Ascending aorta (tissue), 2 donors: ENCODE data around the gene KRTAP5-10. TPM values are rescaled to one million over a fixed set of nuclear protein-coding genes. Genes with fewer than 3 reads are reported as not detected.
"Not testable (repeated sequence)": the region's sequence is repeated elsewhere in the genome, so short reads cannot be mapped to it uniquely, and the experiment has no call there.

Source experiments
- DNase-seq, 2 donors: peaks; one replicate each; pipeline ENCODE4 v3.0.0-alpha.2; 2019; ENCODE audit warnings: low spot score in 2 of 2
- H3K27ac ChIP-seq, 2 donors: fragments of 200-600 bp; sonication (generic); one replicate each; pipeline ENCODE4 v1.5.1; 2016 to 2017; ENCODE audit warnings: mild to moderate bottlenecking in 1 of 2
- H3K27me3 ChIP-seq: fragments of 200-600 bp; sonication (generic); one replicate; pipeline ENCODE4 v1.5.1; 2017
- H3K36me3 ChIP-seq, 2 donors: fragments of 200-600 bp; sonication (generic); one replicate each; pipeline ENCODE4 v1.5.1; 2016
- H3K4me1 ChIP-seq, 2 donors: fragments of 200-600 bp; sonication (generic); one replicate each; pipeline ENCODE4 v1.5.1; 2016 to 2017; ENCODE audit warnings: mild to moderate bottlenecking in 1 of 2
- H3K4me3 ChIP-seq, 2 donors: fragments of 200-600 bp; sonication (generic); one replicate each; pipeline ENCODE4 v1.5.1; 2016 to 2017; ENCODE audit warnings: mild to moderate bottlenecking in 1 of 2
- H3K9me3 ChIP-seq, 2 donors: fragments of 200-600 bp; sonication (generic); one replicate each; pipeline ENCODE4 v1.5.1; 2016
- CTCF ChIP-seq, 3 experiments: fragments of 200-600 bp in 2 of 3; fragments of 450-650 bp in 1 of 3; sonication (generic) in 2 of 3; IDR thresholded peaks; one replicate each; pipeline ENCODE4 v1.5.1; 2016 to 2019; ENCODE audit warnings: antibody characterized with exemption in 3 of 3, mild to moderate bottlenecking in 1 of 3, moderate library complexity in 1 of 3
- intact Hi-C: fragments of 100-400 bp; cut with DNase I; formaldehyde crosslinking; loops from one replicate; pipeline ENCODE4 v1.15.1; 2023
- total RNA-seq: library from RNA; depleted of rRNA; stranded (reverse); fragments of >200 nt; gene quantifications from one replicate; pipeline ENCODE4 v1.1.0, GENCODE V29; 2016

Gene KRTAP5-10
- total RNA-seq, 1 donor from 2014 or later = not detected

GRCh38 chr11:71538666-71538990 lies 26.7 kb upstream of the KRTAP5-10 start:
- Histone ChIP-seq H3K9me3 (no peaks in the 10 kb centered on the region), H3K27ac (no peak overlapping the region), H3K4me3 (no peak overlapping the region), H3K27me3 (no peaks in the 10 kb centered on the region), H3K4me1 (no peaks in the 10 kb centered on the region), H3K36me3 (no peaks in the 10 kb centered on the region)
- TF ChIP-seq CTCF (IDR thresholded peaks at IDR 0.05) = no peak
- DNase-seq = no peak
- intact Hi-C loops = no loop called here

- Histone ChIP-seq H3K36me3 (no peaks in the 10 kb centered on the region), H3K4me3 (no peak overlapping the region), H3K27me3 (no peaks in the 10 kb centered on the region), H3K9me3 (no peaks in the 10 kb centered on the region), H3K4me1 (no peaks in the 10 kb centered on the region), H3K27ac (no peak overlapping the region)
- TF ChIP-seq CTCF (IDR thresholded peaks at IDR 0.05) = no peak
- intact Hi-C loops = no loop called here
- no peak for DNase-seq
Observed at GRCh38 chr11:71539017-71539416, 26.3 kb upstream of the KRTAP5-10 start.

- DNase-seq, intact Hi-C loops, H3K4me3 ChIP-seq: not testable (repeated sequence)
Observed at GRCh38 chr11:71539971-71540370, 25.4 kb upstream of the KRTAP5-10 start.

GRCh38 chr11:71540521-71541304 lies 24.6 kb upstream of the KRTAP5-10 start:
- H3K27me3 ChIP-seq, H3K36me3 ChIP-seq, H3K27ac ChIP-seq, intact Hi-C loops, DNase-seq, H3K9me3 ChIP-seq, H3K4me3 ChIP-seq, H3K4me1 ChIP-seq: not testable (repeated sequence)

More at GRCh38 chr11:71539971-71540370, 25.4 kb upstream of the KRTAP5-10 start:
- not testable (repeated sequence) for H3K9me3 ChIP-seq, H3K4me1 ChIP-seq, H3K27ac ChIP-seq, H3K36me3 ChIP-seq, H3K27me3 ChIP-seq

GRCh38 chr11:71542382-71542781 lies 23.0 kb upstream of the KRTAP5-10 start:
- Histone ChIP-seq H3K4me1 (no peaks in the 10 kb centered on the region), H3K9me3 (no peaks in the 10 kb centered on the region), H3K36me3 (no peaks in the 10 kb centered on the region), H3K4me3 (no peak overlapping the region), H3K27me3 (no peaks in the 10 kb centered on the region), H3K27ac (no peak overlapping the region)
- intact Hi-C loops = no loop called here
- no peak for TF ChIP-seq CTCF (IDR thresholded peaks at IDR 0.05)
- DNase-seq = no peak

GRCh38 chr11:71542879-71543777 lies 22.2 kb upstream of the KRTAP5-10 start:
- DNase-seq = no peak
- H3K4me1 ChIP-seq = no peaks in the 10 kb centered on the region
- intact Hi-C loops = no loop called here

More at GRCh38 chr11:71542879-71543777, 22.2 kb upstream of the KRTAP5-10 start:
- no peak for TF ChIP-seq CTCF (IDR thresholded peaks at IDR 0.05)
- Histone ChIP-seq H3K27me3 (no peaks in the 10 kb centered on the region), H3K27ac (no peak overlapping the region), H3K36me3 (no peaks in the 10 kb centered on the region), H3K4me3 (no peak overlapping the region), H3K9me3 (no peaks in the 10 kb centered on the region)
